Stimulated activated effector memory CD8-positive, alpha-beta T cell treated with anti-CD3 and anti-CD28 coated beads, Interleukin-12 subunit alpha, Interleukin-12 subunit beta, amount 100 ng/mL, for 72 hours (primary cell): ENCODE results near the gene ASTN2.

Experiments used
- ATAC-seq: fragments of 150-1000 bp; cut with Tn5 transposase; 2 replicates; pipeline ENCODE4 v1.10.0; 2021
- DNase-seq, 2 donors: peaks; one replicate each; pipeline ENCODE4 v3.0.0; 2021 to 2022; ENCODE audit warnings: low spot score in 2 of 2
- H3K27ac Mint-ChIP-seq: one replicate; pipeline ENCODE4 v1.8.0; 2022; ENCODE audit warnings: mild to moderate bottlenecking, mixed read lengths
- H3K36me3 Mint-ChIP-seq: one replicate; pipeline ENCODE4 v1.8.0; 2022; ENCODE audit warnings: mild to moderate bottlenecking, mixed read lengths
- H3K4me1 Mint-ChIP-seq: one replicate; pipeline ENCODE4 v1.8.0; 2022; ENCODE audit warnings: mixed read lengths
- H3K4me3 Mint-ChIP-seq: one replicate; pipeline ENCODE4 v1.8.0; 2022; ENCODE audit warnings: mild to moderate bottlenecking, mixed read lengths
- H3K9me3 Mint-ChIP-seq: one replicate; pipeline ENCODE4 v1.8.0; 2022; ENCODE audit warnings: mixed read lengths

Gene ASTN2

GRCh38 chr9:117125531-117125930, 289.3 kb downstream of the ASTN2 start:
- no peak for DNase-seq
- Mint-ChIP-seq H3K4me1 (no peaks in the 10 kb centered on the region), H3K36me3 (no peaks in the 10 kb centered on the region), H3K27ac (no peak overlapping the region), H3K9me3 (peaks cover 9% of the 10 kb centered on the region), H3K4me3 (no peak overlapping the region)
- no peak for ATAC-seq

GRCh38 chr9:117123729-117124128, 291.1 kb downstream of the ASTN2 start:
- DNase-seq, result no peak
- H3K9me3 Mint-ChIP-seq, result peaks cover 10% of the 10 kb centered on the region
- no peak overlapping the region for H3K4me3 Mint-ChIP-seq
- no peaks in the 10 kb centered on the region for H3K4me1 Mint-ChIP-seq
- no peaks in the 10 kb centered on the region for H3K36me3 Mint-ChIP-seq
- ATAC-seq, result no peak
- no peak overlapping the region for H3K27ac Mint-ChIP-seq

- no peak overlapping the region for H3K27ac Mint-ChIP-seq
- ATAC-seq, result no peak
- DNase-seq, result no peak
- H3K4me1 Mint-ChIP-seq, result no peaks in the 10 kb centered on the region
- H3K9me3 Mint-ChIP-seq, result peaks cover 10% of the 10 kb centered on the region
- no peaks in the 10 kb centered on the region for H3K36me3 Mint-ChIP-seq
- H3K4me3 Mint-ChIP-seq, result no peak overlapping the region
These were observed 291.9 kb downstream of the ASTN2 start for GRCh38 chr9:117122953-117123352.

- no peaks in the 10 kb centered on the region for H3K36me3 Mint-ChIP-seq
These were observed 292.8 kb downstream of the ASTN2 start for GRCh38 chr9:117122102-117122501.

GRCh38 chr9:117121316-117121715, 293.5 kb downstream of the ASTN2 start:
- no peak overlapping the region for H3K4me3 Mint-ChIP-seq
- H3K4me1 Mint-ChIP-seq, result no peaks in the 10 kb centered on the region
- H3K27ac Mint-ChIP-seq, result no peak overlapping the region
- no peak for DNase-seq
- no peak for ATAC-seq
- H3K36me3 Mint-ChIP-seq, result no peaks in the 10 kb centered on the region
- peaks cover 7% of the 10 kb centered on the region for H3K9me3 Mint-ChIP-seq

More at GRCh38 chr9:117122102-117122501, 292.8 kb downstream of the ASTN2 start:
- Mint-ChIP-seq H3K4me1 (no peaks in the 10 kb centered on the region), H3K27ac (no peak overlapping the region), H3K9me3 (peaks cover 10% of the 10 kb centered on the region), H3K4me3 (no peak overlapping the region)
- ATAC-seq (no peak), DNase-seq (no peak)

GRCh38 chr9:117120061-117120460, 294.8 kb downstream of the ASTN2 start:
- no peak for DNase-seq
- Mint-ChIP-seq H3K4me3 (no peak overlapping the region), H3K9me3 (peaks cover 9% of the 10 kb centered on the region), H3K27ac (no peak overlapping the region), H3K36me3 (no peaks in the 10 kb centered on the region), H3K4me1 (no peaks in the 10 kb centered on the region)
- no peak for ATAC-seq

- ATAC-seq (no peak), DNase-seq (no peak)
- H3K4me3 Mint-ChIP-seq, result no peak overlapping the region
- no peak overlapping the region for H3K27ac Mint-ChIP-seq
- H3K36me3 Mint-ChIP-seq, result no peaks in the 10 kb centered on the region
- no peaks in the 10 kb centered on the region for H3K4me1 Mint-ChIP-seq
- peaks cover 8% of the 10 kb centered on the region for H3K9me3 Mint-ChIP-seq
These were observed 298.8 kb downstream of the ASTN2 start for GRCh38 chr9:117116084-117116483.

GRCh38 chr9:117114768-117115167, 300.1 kb downstream of the ASTN2 start:
- no peaks in the 10 kb centered on the region for H3K36me3 Mint-ChIP-seq
- ATAC-seq (no peak), DNase-seq (no peak)
- peaks cover 8% of the 10 kb centered on the region for H3K9me3 Mint-ChIP-seq
- H3K4me1 Mint-ChIP-seq, result no peaks in the 10 kb centered on the region
- no peak overlapping the region for H3K4me3 Mint-ChIP-seq
- no peak overlapping the region for H3K27ac Mint-ChIP-seq

- no peak for DNase-seq
- no peak for ATAC-seq
These were observed 310.0 kb downstream of the ASTN2 start for GRCh38 chr9:117104716-117105495.

GRCh38 chr9:117104206-117104605, 310.7 kb downstream of the ASTN2 start:
- no peak overlapping the region for H3K27ac Mint-ChIP-seq
- no peaks in the 10 kb centered on the region for H3K4me1 Mint-ChIP-seq
- no peak overlapping the region for H3K4me3 Mint-ChIP-seq
- H3K9me3 Mint-ChIP-seq, result peaks cover 10% of the 10 kb centered on the region
- H3K36me3 Mint-ChIP-seq, result no peaks in the 10 kb centered on the region
- DNase-seq (no peak), ATAC-seq (no peak)

More at GRCh38 chr9:117104716-117105495, 310.0 kb downstream of the ASTN2 start:
- Mint-ChIP-seq H3K9me3 (peaks cover 8% of the 10 kb centered on the region), H3K27ac (no peak overlapping the region), H3K36me3 (no peaks in the 10 kb centered on the region), H3K4me1 (no peaks in the 10 kb centered on the region), H3K4me3 (no peak overlapping the region)

- H3K36me3 Mint-ChIP-seq, result no peaks in the 10 kb centered on the region
- no peak overlapping the region for H3K4me3 Mint-ChIP-seq
- H3K27ac Mint-ChIP-seq, result no peak overlapping the region
- no peak for ATAC-seq
- peaks cover 10% of the 10 kb centered on the region for H3K9me3 Mint-ChIP-seq
- no peaks in the 10 kb centered on the region for H3K4me1 Mint-ChIP-seq
- no peak for DNase-seq
These were observed 311.3 kb downstream of the ASTN2 start for GRCh38 chr9:117103438-117104110.

- no peak overlapping the region for H3K4me3 Mint-ChIP-seq
- no peaks in the 10 kb centered on the region for H3K36me3 Mint-ChIP-seq
- ATAC-seq (no peak), DNase-seq (no peak)
- H3K27ac Mint-ChIP-seq, result no peak overlapping the region
- peaks cover 6% of the 10 kb centered on the region for H3K9me3 Mint-ChIP-seq
- H3K4me1 Mint-ChIP-seq, result no peaks in the 10 kb centered on the region
These were observed 313.8 kb downstream of the ASTN2 start for GRCh38 chr9:117101008-117101407.

GRCh38 chr9:117098331-117098730, 316.5 kb downstream of the ASTN2 start:
- ATAC-seq (no peak), DNase-seq (no peak)
- H3K9me3 Mint-ChIP-seq, result peaks cover 6% of the 10 kb centered on the region
- no peak overlapping the region for H3K4me3 Mint-ChIP-seq
- no peak overlapping the region for H3K27ac Mint-ChIP-seq
- H3K4me1 Mint-ChIP-seq, result no peaks in the 10 kb centered on the region
- no peaks in the 10 kb centered on the region for H3K36me3 Mint-ChIP-seq

GRCh38 chr9:117097761-117098160, 317.1 kb downstream of the ASTN2 start:
- no peak for ATAC-seq
- H3K36me3 Mint-ChIP-seq, result no peaks in the 10 kb centered on the region
- no peak for DNase-seq

GRCh38 chr9:117096138-117096537, 318.7 kb downstream of the ASTN2 start:
- no peak overlapping the region for H3K27ac Mint-ChIP-seq
- DNase-seq, result no peak
- H3K36me3 Mint-ChIP-seq, result no peaks in the 10 kb centered on the region
- H3K4me1 Mint-ChIP-seq, result no peaks in the 10 kb centered on the region
- H3K4me3 Mint-ChIP-seq, result no peak overlapping the region
- H3K9me3 Mint-ChIP-seq, result peaks cover 8% of the 10 kb centered on the region
- ATAC-seq, result no peak

More at GRCh38 chr9:117097761-117098160, 317.1 kb downstream of the ASTN2 start:
- Mint-ChIP-seq H3K9me3 (peaks cover 6% of the 10 kb centered on the region), H3K4me1 (no peaks in the 10 kb centered on the region), H3K27ac (no peak overlapping the region), H3K4me3 (no peak overlapping the region)

GRCh38 chr9:117095081-117095480, 319.8 kb downstream of the ASTN2 start:
- ATAC-seq (no peak), DNase-seq (no peak)
- Mint-ChIP-seq H3K4me3 (no peak overlapping the region), H3K9me3 (peaks cover 5% of the 10 kb centered on the region), H3K36me3 (no peaks in the 10 kb centered on the region), H3K4me1 (no peaks in the 10 kb centered on the region), H3K27ac (no peak overlapping the region)
